Ascending aorta (tissue), 2 donors: Measurements from ENCODE around the gene OR2L3. TPM values are rescaled to one million over a fixed set of nuclear protein-coding genes. Genes with fewer than 3 reads are reported as not detected.

Experiments used
- DNase-seq, 2 donors: peaks; one replicate each; pipeline ENCODE4 v3.0.0-alpha.2; 2019; ENCODE audit warnings: low spot score in 2 of 2
- H3K27ac ChIP-seq, 2 donors: fragments of 200-600 bp; sonication (generic); one replicate each; pipeline ENCODE4 v1.5.1; 2016 to 2017; ENCODE audit warnings: mild to moderate bottlenecking in 1 of 2
- H3K27me3 ChIP-seq: fragments of 200-600 bp; sonication (generic); one replicate; pipeline ENCODE4 v1.5.1; 2017
- H3K36me3 ChIP-seq, 2 donors: fragments of 200-600 bp; sonication (generic); one replicate each; pipeline ENCODE4 v1.5.1; 2016
- H3K4me1 ChIP-seq, 2 donors: fragments of 200-600 bp; sonication (generic); one replicate each; pipeline ENCODE4 v1.5.1; 2016 to 2017; ENCODE audit warnings: mild to moderate bottlenecking in 1 of 2
- H3K4me3 ChIP-seq, 2 donors: fragments of 200-600 bp; sonication (generic); one replicate each; pipeline ENCODE4 v1.5.1; 2016 to 2017; ENCODE audit warnings: mild to moderate bottlenecking in 1 of 2
- H3K9me3 ChIP-seq, 2 donors: fragments of 200-600 bp; sonication (generic); one replicate each; pipeline ENCODE4 v1.5.1; 2016
- CTCF ChIP-seq, 3 experiments: fragments of 200-600 bp in 2 of 3; fragments of 450-650 bp in 1 of 3; sonication (generic) in 2 of 3; IDR thresholded peaks; one replicate each; pipeline ENCODE4 v1.5.1; 2016 to 2019; ENCODE audit warnings: antibody characterized with exemption in 3 of 3, mild to moderate bottlenecking in 1 of 3, moderate library complexity in 1 of 3
- intact Hi-C: fragments of 100-400 bp; cut with DNase I; formaldehyde crosslinking; loops from one replicate; pipeline ENCODE4 v1.15.1; 2023
- total RNA-seq: library from RNA; depleted of rRNA; stranded (reverse); fragments of >200 nt; gene quantifications from one replicate; pipeline ENCODE4 v1.1.0, GENCODE V29; 2016

Gene OR2L3
- total RNA-seq, 1 donor from 2014 or later, result not detected

DNA sequence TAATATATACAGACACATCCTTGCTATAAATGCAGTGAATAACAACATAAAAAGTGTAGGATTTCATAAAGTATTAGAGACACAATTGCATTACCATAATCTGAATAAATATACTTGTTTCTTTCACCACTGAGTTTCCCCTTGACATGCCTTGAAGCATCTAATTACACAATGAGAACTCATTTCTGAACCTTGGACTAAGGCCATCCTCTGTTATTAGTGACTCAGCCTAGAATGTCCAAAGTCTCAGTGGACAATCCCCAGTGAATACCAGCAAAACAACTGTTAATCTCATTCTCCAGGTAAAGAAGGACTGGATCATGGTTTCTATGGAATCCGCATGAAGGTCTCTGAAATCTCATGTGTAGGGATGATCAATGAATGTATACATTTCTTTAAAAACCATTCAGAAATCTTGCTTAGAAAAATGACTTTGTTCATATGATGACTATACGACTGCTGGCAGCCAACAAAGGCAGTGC is 33.4 kb upstream of the OR2L3 start, which contains the start of gene OR2L5:
OR2L5 (plus strand) TSS at position 432 of the 482 bp plus-strand sequence. CDS start 8,288 bp downstream, outside the sequence.
- no peaks in the 10 kb centered on the region for H3K4me1 ChIP-seq
- intact Hi-C loops, result no loop called here
- no peak for TF ChIP-seq CTCF (IDR thresholded peaks at IDR 0.05)
- no peak for DNase-seq
- peaks cover 0 to 14% of the 10 kb centered on the region in 2 donors for H3K9me3 ChIP-seq
- H3K4me3 ChIP-seq, result no peak within 1 kb of the TSS
- no peak within 1 kb of the TSS for H3K27ac ChIP-seq
- H3K36me3 ChIP-seq, result no peaks in the 10 kb centered on the region
- no peaks in the 10 kb centered on the region for H3K27me3 ChIP-seq

DNA sequence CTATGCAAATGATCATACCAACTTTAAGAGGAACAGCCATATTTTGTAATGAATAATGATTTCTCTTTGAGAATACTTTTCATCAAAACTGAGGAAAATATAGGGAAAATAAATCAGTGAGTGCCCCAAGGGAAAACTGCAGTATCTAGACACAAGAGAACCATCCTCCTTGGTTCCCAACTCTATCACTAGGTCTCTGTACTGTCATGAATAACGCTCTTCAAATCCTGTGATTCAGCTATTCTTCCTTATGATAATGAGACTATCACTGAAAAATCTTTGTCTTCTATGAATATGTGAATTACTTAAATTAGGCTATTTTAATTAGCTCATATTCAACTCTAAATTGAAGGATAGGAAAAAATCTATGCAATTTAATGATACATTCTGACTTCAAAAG is 30.8 kb upstream of the OR2L3 start:
- H3K27me3 ChIP-seq, result no peaks in the 10 kb centered on the region
- no peak overlapping the region for H3K4me3 ChIP-seq
- H3K4me1 ChIP-seq, result no peaks in the 10 kb centered on the region
- no peaks in the 10 kb centered on the region for H3K9me3 ChIP-seq
- intact Hi-C loops, result no loop called here
- DNase-seq, result no peak
- TF ChIP-seq CTCF (IDR thresholded peaks at IDR 0.05), result no peak
- no peaks in the 10 kb centered on the region for H3K36me3 ChIP-seq
- H3K27ac ChIP-seq, result no peak overlapping the region

- Histone ChIP-seq H3K4me3 (no peak within 1 kb of the TSS), H3K27ac (no peak within 1 kb of the TSS), H3K36me3 (no peaks in the 10 kb centered on the region), H3K4me1 (no peaks in the 10 kb centered on the region), H3K27me3 (no peaks in the 10 kb centered on the region), H3K9me3 (peaks cover 0 to 3% of the 10 kb centered on the region in 2 donors)
- no peak for TF ChIP-seq CTCF (IDR thresholded peaks at IDR 0.05)
- intact Hi-C loops, result no loop called here
- no peak for DNase-seq
These were observed 16.9 kb upstream of the OR2L3 start, which contains the start of gene OR2L2 for GRCh38 chr1:248029770-248030169. Gene OR2L2 (plus strand): TSS chr1:248030070. CDS start chr1:248038268, 8,198 bp downstream.

DNA sequence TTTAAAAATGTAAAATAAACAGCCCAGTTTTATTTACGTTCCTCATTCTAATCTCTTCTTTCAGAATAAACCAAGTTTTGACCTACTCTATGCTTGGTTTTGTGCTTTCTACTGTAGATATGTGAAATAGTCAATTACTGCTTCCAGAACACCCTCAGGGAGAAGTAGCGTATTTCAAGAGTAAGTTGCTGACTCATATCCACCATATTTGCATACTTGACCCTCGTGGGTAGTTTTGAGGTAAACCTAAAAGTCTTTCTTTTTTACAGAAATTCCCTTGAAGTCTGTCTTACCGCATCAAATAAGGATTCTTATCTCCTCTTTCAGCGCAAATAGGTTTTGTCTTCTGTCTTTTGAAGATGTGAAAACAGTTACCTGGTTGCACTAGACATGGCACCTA is 1.4 kb upstream of the OR2L3 start:
- no peak for TF ChIP-seq CTCF (IDR thresholded peaks at IDR 0.05)
- DNase-seq, result no peak
- Histone ChIP-seq H3K4me3 (no peak overlapping the region), H3K27me3 (no peaks in the 10 kb centered on the region), H3K36me3 (no peaks in the 10 kb centered on the region), H3K27ac (no peak overlapping the region), H3K9me3 (no peaks in the 10 kb centered on the region), H3K4me1 (no peaks in the 10 kb centered on the region)
- intact Hi-C loops, result no loop called here

DNA sequence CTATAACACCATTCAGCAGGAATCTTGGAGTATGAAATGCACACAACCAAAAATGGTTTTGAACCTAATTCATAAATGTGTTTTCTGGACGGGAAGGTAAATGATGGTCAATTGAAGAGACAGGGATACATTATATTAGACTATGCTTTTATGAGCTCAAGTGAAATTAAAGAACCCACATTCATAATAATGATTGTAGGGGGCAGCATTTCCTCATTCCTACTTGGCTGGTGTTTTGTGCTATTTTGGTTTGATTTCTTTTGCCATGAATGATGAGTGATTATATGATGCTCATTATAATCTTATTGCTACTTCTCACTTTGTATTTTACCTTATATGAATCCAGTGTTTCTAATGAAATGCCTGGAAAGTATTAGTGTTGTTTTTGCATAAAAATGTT is 372 bp downstream of the OR2L3 start:
- intact Hi-C loops, result no loop called here
- no peak for DNase-seq

More for the DNA sequence above, 372 bp downstream of the OR2L3 start:
- H3K27ac ChIP-seq, result no peak overlapping the region
- H3K4me1 ChIP-seq, result no peaks in the 10 kb centered on the region
- no peaks in the 10 kb centered on the region for H3K27me3 ChIP-seq
- no peaks in the 10 kb centered on the region for H3K36me3 ChIP-seq
- no peaks in the 10 kb centered on the region for H3K9me3 ChIP-seq
- no peak overlapping the region for H3K4me3 ChIP-seq
- no peak for TF ChIP-seq CTCF (IDR thresholded peaks at IDR 0.05)
